Adrenal gland (tissue), 12 donors: ENCODE results near the gene PTPRN2. TPM values are rescaled to one million over a fixed set of nuclear protein-coding genes. Genes with fewer than 3 reads are reported as not detected.

ENCODE experiments used
- DNase-seq, 7 donors: peaks; one replicate each; pipeline ENCODE4 v3.0.0-alpha.2; 2019 to 2020
- H3K27ac ChIP-seq, 5 donors: fragments of 200-600 bp; sonication (generic) in 4 of 5; 1 replicate in 3 of 5; 2 replicates in 2 of 5; pipeline versions ENCODE4 v1.5.1 to v1.8.0; 2016 to 2020; ENCODE audit warnings: mild to moderate bottlenecking in 1 of 5
- H3K27me3 ChIP-seq: fragments of 200-600 bp; 2 replicates; pipeline ENCODE4 v1.8.0; 2021
- H3K36me3 ChIP-seq, 2 donors: fragments of 200-600 bp; replicated peaks in 1 of 2; 1 replicate in 1 of 2; 2 replicates in 1 of 2; pipeline versions ENCODE4 v1.5.1 to v1.8.0; 2018 to 2022
- H3K4me1 ChIP-seq, 2 donors: fragments of 200-600 bp; replicated peaks in 1 of 2; 1 replicate in 1 of 2; 2 replicates in 1 of 2; pipeline versions ENCODE4 v1.5.1 to v1.8.0; 2018 to 2021
- H3K4me3 ChIP-seq, 4 donors: fragments of 200-600 bp; sonication (generic) in 3 of 4; one replicate each; pipeline ENCODE4 v1.5.1; 2016 to 2018
- H3K9me3 ChIP-seq, 3 donors: fragments of 200-600 bp; sonication (generic) in 1 of 3; replicated peaks in 1 of 3; 1 replicate in 2 of 3; 2 replicates in 1 of 3; pipeline versions ENCODE4 v1.5.1 to v1.8.0; 2016 to 2021
- CTCF ChIP-seq, 6 experiments: fragments of 450-650 bp in 4 of 6; fragments of 200-600 bp in 2 of 6; sonication (generic) in 1 of 6; IDR thresholded peaks; 1 replicate in 5 of 6; 2 replicates in 1 of 6; pipeline versions ENCODE4 v1.5.1 to v1.8.0; 2016 to 2021; ENCODE audit warnings: antibody characterized with exemption in 6 of 6, mild to moderate bottlenecking in 2 of 6, moderate library complexity in 1 of 6
- POLR2A ChIP-seq, 2 donors: fragments of 450-650 bp; IDR thresholded peaks; one replicate each; pipeline ENCODE4 v1.6.1; 2017; ENCODE audit warnings: antibody characterized with exemption in 2 of 2, mild to moderate bottlenecking in 2 of 2, moderate library complexity in 1 of 2
- WGBS, 4 donors: extraction: QIAGEN DNeasy Blood & Tissue Kit in 2 of 4; methylation state at CpG; one replicate each; pipeline versions ENCODE4 v1.1.5 to v1.1.7; 2013 to 2017; 5-methylcytosine and 5-hydroxymethylcytosine counted together
- intact Hi-C, 2 donors: fragments of 100-400 bp; cut with DNase I; formaldehyde crosslinking; loops; one replicate each; pipeline versions ENCODE4 v1.14.1 to v1.15.0; 2022 to 2023
- polyA plus RNA-seq, 3 donors: library from polyadenylated mRNA; stranded (reverse); fragments of 200-250 nt in 2 of 3; fragments of 350-450 nt in 1 of 3; fragmentation: Illumina TruSeq in 1 of 3; extraction: RNeasy Lipid Tissue Mini Kit (QIAGEN cat#74804) in 1 of 3; gene quantifications; one replicate each; pipeline ENCODE4 v1.2.3, GENCODE V29; 2013 to 2014
- total RNA-seq, 9 donors: library from RNA; depleted of rRNA in 4 of 9; stranded (reverse); fragments of >200 nt in 4 of 9; fragments of 120-200 nt in 1 of 9; fragmentation: NEBNext Ultra II Directional in 1 of 9; extraction: Animal tissue kit (Norgen Biotek cat#: 25700) in 1 of 9; gene quantifications; one replicate each; pipeline versions ENCODE4 v1.1.0 to v1.2.4, GENCODE V29; 2013 to 2023
- donor health status: healthy with polysubstance abuse.
- donor health status: Bipolar disorder and iron deficiency.
- donor health status: DM: yes; HTN: yes; CAD: no.
- donor health status: DM: no; HTN: no; CAD: no.
- donor health status: DM: no; HTN: no; CAD: no.
- donor health status: DM: yes; HTN: yes; CAD: no.

The PTPRN2 gene
- total and polyA plus RNA-seq, 12 donors = 2.2 to 16.2 (median 3.4) TPM

DNA sequence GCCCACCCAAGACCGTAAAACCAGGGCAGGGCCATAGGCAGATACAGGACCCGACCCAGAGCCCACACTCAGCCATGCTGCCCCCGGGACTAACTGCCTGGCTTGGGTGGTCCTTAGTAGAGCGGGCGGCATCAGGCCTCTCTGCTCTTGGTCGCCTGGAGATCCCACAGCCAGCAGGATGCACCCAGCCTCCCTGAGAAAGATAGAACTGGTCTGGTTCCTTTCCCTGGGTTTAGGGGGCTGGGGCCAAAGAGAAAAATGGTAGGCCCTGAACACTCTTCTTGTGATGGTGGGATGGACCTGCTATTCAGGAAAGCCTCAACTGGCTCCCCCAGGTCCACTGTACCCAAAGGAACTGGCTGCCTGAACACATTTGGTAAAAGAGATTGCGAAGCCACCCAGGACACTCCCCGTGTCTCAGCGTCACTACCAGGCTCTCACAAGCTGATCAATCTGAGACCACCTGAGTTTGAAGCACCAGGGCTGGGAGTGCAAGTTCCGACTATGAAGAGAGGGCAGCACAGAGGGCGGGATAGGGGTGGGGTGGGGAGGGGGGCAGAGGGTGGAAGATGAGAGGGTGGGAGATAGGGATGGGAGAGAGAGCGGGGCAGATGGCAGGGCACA lies 659.3 kb downstream of the PTPRN2 start:
- WGBS, 4 donors = 86 to 91% (median 90%) methylated on average over 5 to 12 of the region's 12 CpGs
- H3K4me3 ChIP-seq = no peak overlapping the region
- H3K36me3 ChIP-seq = no peaks in the 10 kb centered on the region
- intact Hi-C loops = no loop called here
- H3K27ac ChIP-seq = no peak overlapping the region
- TF ChIP-seq POLR2A (IDR thresholded peaks at IDR 0.05) = no peak
- no peak for TF ChIP-seq CTCF (IDR thresholded peaks at IDR 0.05)
- no peak for DNase-seq
- no peaks in the 10 kb centered on the region for H3K27me3 ChIP-seq
- H3K9me3 ChIP-seq = no peaks in the 10 kb centered on the region
- no peaks in the 10 kb centered on the region for H3K4me1 ChIP-seq

- Histone ChIP-seq H3K9me3 (no peaks in the 10 kb centered on the region), H3K4me1 (no peaks in the 10 kb centered on the region), H3K36me3 (no peaks in the 10 kb centered on the region), H3K27ac (no peak overlapping the region), H3K4me3 (no peak overlapping the region), H3K27me3 (no peaks in the 10 kb centered on the region)
- WGBS, 4 donors = 58 to 77% (median 63%) methylated on average over 5 to 14 of the region's 14 CpGs
- DNase-seq = no peak
- TF ChIP-seq CTCF (IDR thresholded peaks at IDR 0.05) (no peak), POLR2A (IDR thresholded peaks at IDR 0.05) (no peak)
- intact Hi-C loops = no loop called here
Measured at GRCh38 chr7:157927313-157927925, 660.2 kb downstream of the PTPRN2 start.

DNA sequence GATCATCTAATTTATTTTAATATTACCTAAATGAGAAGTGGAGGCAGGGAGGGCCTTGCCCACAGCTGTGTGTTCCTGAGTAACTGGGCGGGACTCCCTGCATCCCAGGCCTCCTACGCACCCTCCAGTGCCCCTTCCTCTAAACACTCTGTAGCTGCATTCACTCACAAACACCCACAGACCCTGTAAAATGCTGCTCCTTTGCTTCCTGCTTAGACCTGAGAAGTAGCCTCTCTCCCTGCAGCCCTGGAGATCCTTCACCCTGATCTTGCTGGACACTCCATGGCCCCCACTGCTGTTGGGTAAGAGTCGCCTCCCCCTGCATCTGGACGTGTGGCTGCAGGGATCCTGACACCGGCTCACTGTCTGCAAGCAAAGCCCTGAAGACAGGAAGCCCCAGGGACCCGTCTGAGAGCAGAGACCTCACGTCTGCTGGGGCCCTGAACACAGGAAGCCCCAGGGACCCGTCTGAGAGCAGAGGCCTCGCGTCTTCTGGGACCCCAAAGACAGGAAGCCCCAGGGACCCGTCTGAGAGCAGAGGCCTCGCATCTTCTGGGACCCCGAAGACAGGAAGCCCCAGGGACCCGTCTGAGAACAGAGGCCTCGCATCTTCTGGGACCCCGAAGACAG lies 661.0 kb downstream of the PTPRN2 start:
- Histone ChIP-seq H3K36me3 (no peaks in the 10 kb centered on the region), H3K4me3 (no peak overlapping the region), H3K9me3 (no peaks in the 10 kb centered on the region), H3K27ac (no peak overlapping the region), H3K27me3 (no peaks in the 10 kb centered on the region), H3K4me1 (no peaks in the 10 kb centered on the region)
- 42 to 58% (median 51%) methylated on average over 6 to 16 of the region's 16 CpGs for WGBS, 4 donors
- DNase-seq = no peak
- TF ChIP-seq POLR2A (IDR thresholded peaks at IDR 0.05) (no peak), CTCF (IDR thresholded peaks at IDR 0.05) (no peak)
- intact Hi-C loops = no loop called here

- Histone ChIP-seq H3K36me3 (no peaks in the 10 kb centered on the region), H3K27me3 (no peaks in the 10 kb centered on the region)
- 47 to 65% (median 62%) methylated on average over 5 of the region's 5 CpGs for WGBS, 4 donors
Measured at GRCh38 chr7:157926107-157926506, 661.5 kb downstream of the PTPRN2 start.

More at GRCh38 chr7:157926107-157926506, 661.5 kb downstream of the PTPRN2 start:
- intact Hi-C loops = no loop called here
- DNase-seq = no peak
- TF ChIP-seq POLR2A (IDR thresholded peaks at IDR 0.05) (no peak), CTCF (IDR thresholded peaks at IDR 0.05) (no peak)
- H3K9me3 ChIP-seq = no peaks in the 10 kb centered on the region
- H3K4me1 ChIP-seq = no peaks in the 10 kb centered on the region
- H3K4me3 ChIP-seq = no peak overlapping the region
- H3K27ac ChIP-seq = no peak overlapping the region
